Activated CD4-positive, alpha-beta T cell treated with anti-CD3 and anti-CD28 coated beads for 4 hours (primary cell): ENCODE data around the gene CAPZA3.
"Not testable (repeated sequence)": the region's sequence is repeated elsewhere in the genome, so short reads cannot be mapped to it uniquely, and the experiment has no call there.

Source experiments
- DNase-seq, 2 donors: peaks; one replicate each; pipeline ENCODE4 v3.0.0-alpha.2; 2020

Gene CAPZA3

GRCh38 chr12:18737819-18738218, at the start of gene CAPZA3, which contains the start of gene PLCZ1:
TSS of gene CAPZA3 (plus strand) at chr12:18738119. CDS start at chr12:18738269, 150 bp downstream.
TSS of gene PLCZ1 (minus strand) at chr12:18738012. CDS start at chr12:18737371, 641 bp downstream.
- no peak for DNase-seq

GRCh38 chr12:18689771-18690170, 48.1 kb upstream of the CAPZA3 start:
- no peak for DNase-seq

GRCh38 chr12:18690653-18691052, 47.3 kb upstream of the CAPZA3 start:
- no peak for DNase-seq

GRCh38 chr12:18693986-18694385, 43.9 kb upstream of the CAPZA3 start:
- DNase-seq = not testable (repeated sequence)

GRCh38 chr12:18696971-18697602, 40.8 kb upstream of the CAPZA3 start:
- DNase-seq = no peak

GRCh38 chr12:18700271-18700670, 37.6 kb upstream of the CAPZA3 start:
- no peak for DNase-seq

- no peak for DNase-seq
These were observed 34.6 kb upstream of the CAPZA3 start for GRCh38 chr12:18703321-18703720.

GRCh38 chr12:18703911-18704310, 34.0 kb upstream of the CAPZA3 start:
- no peak for DNase-seq

- DNase-seq = no peak
These were observed 31.1 kb upstream of the CAPZA3 start for GRCh38 chr12:18706798-18707197.

- no peak for DNase-seq
These were observed 21.7 kb upstream of the CAPZA3 start for GRCh38 chr12:18716236-18716635.

GRCh38 chr12:18718462-18718861, 19.5 kb upstream of the CAPZA3 start:
- no peak for DNase-seq

- DNase-seq = no peak
These were observed 17.9 kb upstream of the CAPZA3 start for GRCh38 chr12:18719922-18720510.

GRCh38 chr12:18720690-18721089, 17.2 kb upstream of the CAPZA3 start:
- DNase-seq = no peak

- DNase-seq = no peak
These were observed 16.5 kb upstream of the CAPZA3 start for GRCh38 chr12:18721452-18721851.

- DNase-seq = no peak
These were observed 14.2 kb upstream of the CAPZA3 start for GRCh38 chr12:18723752-18724151.

- DNase-seq = no peak
These were observed 6.8 kb upstream of the CAPZA3 start for GRCh38 chr12:18731156-18731555.

GRCh38 chr12:18747895-18748294, 10.0 kb downstream of the CAPZA3 start:
- no peak for DNase-seq

GRCh38 chr12:18749386-18749957, 11.6 kb downstream of the CAPZA3 start:
- no peak for DNase-seq

- no peak for DNase-seq
These were observed 12.2 kb downstream of the CAPZA3 start for GRCh38 chr12:18750085-18750484.

- no peak for DNase-seq
These were observed 13.9 kb downstream of the CAPZA3 start for GRCh38 chr12:18751866-18752265.

- DNase-seq = no peak
These were observed 14.5 kb downstream of the CAPZA3 start for GRCh38 chr12:18752280-18752920.

GRCh38 chr12:18752947-18753346, 15.0 kb downstream of the CAPZA3 start:
- no peak for DNase-seq

GRCh38 chr12:18753481-18754123, 15.7 kb downstream of the CAPZA3 start:
- no peak for DNase-seq
